GM15510 (cell line): Measurements from ENCODE around the gene RASGRP4.

Source experiments
- POLR2A ChIP-seq: IDR thresholded peaks from 3 replicates; pipeline ENCODE4 v1.6.1; 2011; ENCODE audit warnings: borderline replicate concordance; ENCODE audit not compliant: insufficient read length; ENCODE audit errors: extremely low read depth

The RASGRP4 gene

GRCh38 chr19:38389101-38389925 is 36.7 kb downstream of the RASGRP4 start:
- no peak for TF ChIP-seq POLR2A

GRCh38 chr19:38388349-38389100 is 37.5 kb downstream of the RASGRP4 start, which contains the start of gene SPRED3:
Gene SPRED3 (plus strand): TSS chr19:38388697. CDS start chr19:38390303, 1,606 bp downstream.
- TF ChIP-seq POLR2A, result no peak

GRCh38 chr19:38387550-38388348 is 38.3 kb downstream of the RASGRP4 start, which contains the start of gene GGN:
Gene GGN (minus strand): TSS chr19:38388034. CDS start chr19:38387261, 773 bp downstream.
- no peak for TF ChIP-seq POLR2A

- no peak for TF ChIP-seq POLR2A
These were observed 39.0 kb downstream of the RASGRP4 start for GRCh38 chr19:38386971-38387549.

- no peak for TF ChIP-seq POLR2A
These were observed 39.6 kb downstream of the RASGRP4 start for GRCh38 chr19:38386300-38386970.

GRCh38 chr19:38385804-38386257 is 40.2 kb downstream of the RASGRP4 start:
- TF ChIP-seq POLR2A, result no peak

GRCh38 chr19:38385057-38385803 is 40.8 kb downstream of the RASGRP4 start:
- TF ChIP-seq POLR2A, result no peak

GRCh38 chr19:38384209-38385027 is 41.6 kb downstream of the RASGRP4 start:
- no peak for TF ChIP-seq POLR2A

GRCh38 chr19:38383743-38384142 is 42.3 kb downstream of the RASGRP4 start:
- no peak for TF ChIP-seq POLR2A

- TF ChIP-seq POLR2A, result no peak
These were observed 42.8 kb downstream of the RASGRP4 start for GRCh38 chr19:38383184-38383583.

GRCh38 chr19:38381138-38381537 is 44.9 kb downstream of the RASGRP4 start:
- no peak for TF ChIP-seq POLR2A

- TF ChIP-seq POLR2A, result no peak
These were observed 47.2 kb downstream of the RASGRP4 start for GRCh38 chr19:38378866-38379265.
